K562 (cell line): ENCODE measurements around the gene AGAP3. TPM values are rescaled to one million over a fixed set of nuclear protein-coding genes. Genes with fewer than 3 reads are reported as not detected.
A peak's percentile ranks its signal among the peaks of the same experiment; 100 is the strongest.

Experiments
- ATF3 ChIP-seq, 2 experiments: fragments of 450-650 bp in 1 of 2; sonication (generic) in 1 of 2; formaldehyde crosslinking in 1 of 2; IDR thresholded peaks in 1 of 2; conservative IDR thresholded peaks in 1 of 2; 2 replicates each; pipeline versions ENCODE4 v1.6.1 to v1.8.1; 2016 to 2023; ENCODE audit warnings: mild to moderate bottlenecking in 2 of 2, moderate library complexity in 2 of 2, inconsistent platforms in 1 of 2, missing genetic modification reagents in 1 of 2
- BRF2 ChIP-seq: IDR thresholded peaks from 3 replicates; pipeline ENCODE4 v1.6.1; 2011; ENCODE audit warnings: borderline replicate concordance, mild to moderate bottlenecking; ENCODE audit not compliant: insufficient read length, insufficient read depth
- CAMTA2 ChIP-seq: fragments of 250-450 bp; sonication (Bioruptor Pico); conservative IDR thresholded peaks from 2 replicates; pipeline ENCODE4 v1.5.1; 2022
- CCAR2 ChIP-seq: fragments of 200-400 bp; formaldehyde crosslinking; IDR thresholded peaks from 2 replicates; pipeline ENCODE4 v1.6.1; 2017; ENCODE audit warnings: mild to moderate bottlenecking, low read depth, low read length
- E2F1 ChIP-seq: sonication (generic); formaldehyde crosslinking; IDR thresholded peaks from 2 replicates; pipeline ENCODE4 v1.8.1; 2023; ENCODE audit warnings: mild to moderate bottlenecking, missing genetic modification reagents, moderate library complexity
- GTF2A2 ChIP-seq: IDR thresholded peaks from 2 replicates; pipeline ENCODE4 v1.6.1; 2016; ENCODE audit warnings: mild to moderate bottlenecking, missing genetic modification characterization, missing compliant biosample characterization
- HMGXB4 ChIP-seq: sonication (generic); formaldehyde crosslinking; IDR thresholded peaks from 2 replicates; pipeline ENCODE4 v1.8.1; 2023; ENCODE audit warnings: mild to moderate bottlenecking, missing genetic modification reagents
- POLR2G ChIP-seq: fragments of 200-400 bp; formaldehyde crosslinking; IDR thresholded peaks from 2 replicates; pipeline ENCODE4 v1.6.1; 2017; ENCODE audit warnings: low read depth, mild to moderate bottlenecking, antibody characterized with exemption, low read length, moderate library complexity
- PTRF ChIP-seq: fragments of 450-650 bp; IDR thresholded peaks from 2 replicates; pipeline ENCODE4 v1.6.1; 2016; ENCODE audit warnings: mild to moderate bottlenecking, missing genetic modification characterization, missing compliant biosample characterization
- SLC30A9 ChIP-seq: fragments of 250-450 bp; sonication (Bioruptor Pico); IDR thresholded peaks from 2 replicates; pipeline ENCODE4 v1.8.0; 2022; ENCODE audit warnings: mild to moderate bottlenecking, moderate library complexity
- SP2 ChIP-seq: IDR thresholded peaks from 2 replicates; pipeline ENCODE4 v1.6.1; 2011; ENCODE audit warnings: mild to moderate bottlenecking, low read depth, low read length, moderate library complexity; ENCODE audit not compliant: poor library complexity, severe bottlenecking; ENCODE audit errors: extremely low read depth
- THRA ChIP-seq: fragments of 450-650 bp; IDR thresholded peaks from 2 replicates; pipeline ENCODE4 v1.6.1; 2017; ENCODE audit warnings: mild to moderate bottlenecking, moderate library complexity
- ZNF217 ChIP-seq: sonication (generic); formaldehyde crosslinking; IDR thresholded peaks from 2 replicates; pipeline ENCODE4 v1.8.0; 2022; ENCODE audit warnings: mild to moderate bottlenecking, missing genetic modification reagents
- ZNF592 ChIP-seq: fragments of 450-650 bp; IDR thresholded peaks from 2 replicates; pipeline ENCODE4 v1.6.1; 2017; ENCODE audit warnings: antibody characterized with exemption, mild to moderate bottlenecking
- polyA plus RNA-seq, 8 experiments: library from polyadenylated mRNA; depleted of rRNA in 4 of 8; stranded (reverse) in 5 of 8; unstranded in 3 of 8; fragments of >200 nt; fragmentation: Nextera tagmentation in 2 of 8; fragmentation: Illumina TruSeq in 1 of 8; extraction: Ambion mirVana in 2 of 8; extraction: Trizol in 1 of 8; gene quantifications; 2 replicates each; pipeline versions ENCODE4 v1.2.1 to v1.2.3, GENCODE V29; 2011 to 2014; ENCODE audit warnings: inconsistent platforms in 1 of 8, missing spikeins in 1 of 8
- total RNA-seq, 7 experiments: library from RNA; depleted of rRNA in 6 of 7; stranded (reverse); fragments of >200 nt in 6 of 7; fragmentation: Illumina TruSeq in 2 of 7; extraction: Trizol in 2 of 7; gene quantifications; 2 replicates each; pipeline versions ENCODE4 v1.2.1 to v1.2.3, GENCODE V29; 2011 to 2021; ENCODE audit warnings: low replicate concordance in 1 of 7

The AGAP3 gene
- total and polyA plus RNA-seq, 9 of the 15 experiments (the other 6 are each of a cell fraction or from before 2014, with no cell fraction given), result 3.4 to 208 (median 62.2) TPM

- no peak for TF ChIP-seq THRA
- TF ChIP-seq GTF2A2 (tag), result no peak
- TF ChIP-seq ATF3 (IDR thresholded peaks at IDR 0.05), result no peak
- TF ChIP-seq ATF3 (CRISPR knock-in tag; conservative IDR thresholded peaks at IDR 0.05), result no peak
- TF ChIP-seq PTRF (tag), result no peak
- no peak for TF ChIP-seq CCAR2
- TF ChIP-seq E2F1 (CRISPR knock-in tag), result no peak
- TF ChIP-seq ZNF592, result 0 out of 2 replicates have a peak, but pooled peaks have one; percentile 35
- TF ChIP-seq SLC30A9 (CRISPR knock-in tag), result no peak
- TF ChIP-seq BRF2, result no peak
- 0 out of 2 replicates have a peak, but pooled peaks have one; percentile 36 for TF ChIP-seq POLR2G
- no peak for TF ChIP-seq SP2
- TF ChIP-seq CAMTA2 (CRISPR knock-in tag), result no peak
- TF ChIP-seq HMGXB4 (CRISPR knock-in tag), result no peak
- no peak for TF ChIP-seq ZNF217 (CRISPR knock-in tag)
These were observed 28.1 kb downstream of the AGAP3 start (continued) for GRCh38 chr7:151114151-151115090.
